Ovary (tissue), 3 donors: ENCODE results near the gene IGSF11.
"Not testable (repeated sequence)": the region's sequence is repeated elsewhere in the genome, so short reads cannot be mapped to it uniquely, and the experiment has no call there.

Experiments used
- POLR2A ChIP-seq: fragments of 450-650 bp; IDR thresholded peaks from one replicate; pipeline ENCODE4 v1.6.1; 2017; ENCODE audit warnings: antibody characterized with exemption, mild to moderate bottlenecking, moderate library complexity
- TF ChIP-seq, protein P1 (sequence below), 3 donors: fragments of 450-650 bp in 2 of 3; fragments of 200-600 bp in 1 of 3; IDR thresholded peaks; one replicate each; pipeline versions ENCODE4 v1.5.1 to v1.8.0; 2016 to 2022; ENCODE audit warnings: antibody characterized with exemption in 3 of 3, mild to moderate bottlenecking in 1 of 3
- donor health status: DM: no; HTN: no; CAD: no.

DNA sequence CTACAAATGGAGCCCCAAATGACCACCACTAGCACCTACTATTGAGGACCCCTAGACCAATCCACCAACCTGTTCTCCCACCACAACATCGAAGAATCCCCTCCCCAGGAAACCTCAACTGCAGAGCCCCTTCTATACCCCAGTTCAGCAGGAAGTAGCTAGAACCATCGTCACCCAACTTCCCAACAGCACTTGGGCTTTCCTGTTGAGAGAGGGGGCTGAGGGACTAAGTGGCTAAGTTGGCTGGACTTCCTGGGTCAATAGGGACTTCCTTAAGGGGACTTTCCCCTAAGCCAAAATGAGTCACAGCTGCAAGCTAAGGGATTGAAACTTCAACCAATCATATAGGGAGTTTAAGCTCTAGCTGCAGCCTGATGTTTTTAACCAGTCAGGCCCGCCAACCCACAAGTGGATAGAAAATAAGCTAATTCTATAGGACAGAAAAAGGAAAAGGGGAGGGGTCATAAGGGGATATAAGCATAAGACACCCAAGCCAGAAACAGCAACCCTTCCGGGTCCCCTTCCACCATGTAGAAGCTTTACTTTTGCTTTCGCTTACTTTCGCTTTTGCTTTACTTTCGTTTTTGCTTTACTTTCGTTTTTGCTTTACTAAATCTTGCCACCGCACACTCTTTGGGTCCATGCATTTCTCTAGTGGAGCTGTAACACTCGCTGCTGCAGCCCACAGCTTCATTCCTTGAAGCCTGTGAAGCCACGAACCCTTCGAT is 183.0 kb downstream of the IGSF11 start:
- TF ChIP-seq, protein P1, sequence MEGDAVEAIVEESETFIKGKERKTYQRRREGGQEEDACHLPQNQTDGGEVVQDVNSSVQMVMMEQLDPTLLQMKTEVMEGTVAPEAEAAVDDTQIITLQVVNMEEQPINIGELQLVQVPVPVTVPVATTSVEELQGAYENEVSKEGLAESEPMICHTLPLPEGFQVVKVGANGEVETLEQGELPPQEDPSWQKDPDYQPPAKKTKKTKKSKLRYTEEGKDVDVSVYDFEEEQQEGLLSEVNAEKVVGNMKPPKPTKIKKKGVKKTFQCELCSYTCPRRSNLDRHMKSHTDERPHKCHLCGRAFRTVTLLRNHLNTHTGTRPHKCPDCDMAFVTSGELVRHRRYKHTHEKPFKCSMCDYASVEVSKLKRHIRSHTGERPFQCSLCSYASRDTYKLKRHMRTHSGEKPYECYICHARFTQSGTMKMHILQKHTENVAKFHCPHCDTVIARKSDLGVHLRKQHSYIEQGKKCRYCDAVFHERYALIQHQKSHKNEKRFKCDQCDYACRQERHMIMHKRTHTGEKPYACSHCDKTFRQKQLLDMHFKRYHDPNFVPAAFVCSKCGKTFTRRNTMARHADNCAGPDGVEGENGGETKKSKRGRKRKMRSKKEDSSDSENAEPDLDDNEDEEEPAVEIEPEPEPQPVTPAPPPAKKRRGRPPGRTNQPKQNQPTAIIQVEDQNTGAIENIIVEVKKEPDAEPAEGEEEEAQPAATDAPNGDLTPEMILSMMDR (IDR thresholded peaks at IDR 0.05), result not testable (repeated sequence)
- not testable (repeated sequence) for TF ChIP-seq POLR2A
